ACHN (cell line): Measurements from ENCODE around the gene GBX1.

Source experiments
- DNase-seq: peaks from one replicate; pipeline ENCODE4 v3.0.0-alpha.2; 2015
- in situ Hi-C: cut with HindIII; loops from 2 replicates; pipeline ENCODE4 v1.10.0; 2017; ENCODE audit warnings: low sequenced_read_pairs, low pct_ligation_motif_present, low pct_unique_long_range_greater_than_20kb

The GBX1 gene

GRCh38 chr7:151121380-151122170, 45.9 kb downstream of the GBX1 start:
- in situ Hi-C loops = no loop called here
- DNase-seq = no peak

- in situ Hi-C loops = no loop called here
- DNase-seq = no peak
Measured at GRCh38 chr7:151120896-151121295, 46.6 kb downstream of the GBX1 start.

GRCh38 chr7:151119902-151120301, 47.6 kb downstream of the GBX1 start:
- in situ Hi-C loops = no loop called here

GRCh38 chr7:151119055-151119415, 48.5 kb downstream of the GBX1 start:
- DNase-seq = no peak
- in situ Hi-C loops = no loop called here

More at GRCh38 chr7:151119902-151120301, 47.6 kb downstream of the GBX1 start:
- no peak for DNase-seq

GRCh38 chr7:151118108-151119054, 49.1 kb downstream of the GBX1 start:
- DNase-seq = no peak
- in situ Hi-C loops = no loop called here

GRCh38 chr7:151117565-151117964, 49.9 kb downstream of the GBX1 start:
- no peak for DNase-seq
- in situ Hi-C loops = no loop called here

- in situ Hi-C loops = no loop called here
- no peak for DNase-seq
Measured at GRCh38 chr7:151116603-151117440, 50.7 kb downstream of the GBX1 start.

GRCh38 chr7:151115836-151116418, 51.6 kb downstream of the GBX1 start:
- in situ Hi-C loops = no loop called here
- DNase-seq = no peak

- DNase-seq = no peak
- in situ Hi-C loops = no loop called here
Measured at GRCh38 chr7:151115121-151115835, 52.2 kb downstream of the GBX1 start.

GRCh38 chr7:151114151-151115090, 53.1 kb downstream of the GBX1 start:
- in situ Hi-C loops = no loop called here
- DNase-seq = no peak

- DNase-seq = peak; percentile 96
- in situ Hi-C loops = no loop called here
Measured at GRCh38 chr7:151113344-151114150, 53.9 kb downstream of the GBX1 start.

- in situ Hi-C loops = no loop called here
- peak; percentile 83 for DNase-seq
Measured at GRCh38 chr7:151110941-151111645, 56.4 kb downstream of the GBX1 start.

GRCh38 chr7:151110236-151110940, 57.1 kb downstream of the GBX1 start:
- in situ Hi-C loops = no loop called here
- no peak for DNase-seq

GRCh38 chr7:151109094-151110048, 58.1 kb downstream of the GBX1 start:
- in situ Hi-C loops = no loop called here
- DNase-seq = no peak
